Stomach (tissue), 4 donors: Measurements from ENCODE around the gene GPRIN1.

Source experiments
- CTCF ChIP-seq, 7 experiments: fragments of 450-650 bp in 4 of 7; fragments of 200-600 bp in 3 of 7; sonication (generic) in 3 of 7; IDR thresholded peaks; one replicate each; pipeline ENCODE4 v1.5.1; 2016 to 2019; ENCODE audit warnings: antibody characterized with exemption in 7 of 7, control low read depth in 2 of 7, mild to moderate bottlenecking in 1 of 7
- POLR2A ChIP-seq, 4 donors: fragments of 450-650 bp; IDR thresholded peaks; one replicate each; pipeline ENCODE4 v1.6.1; 2016; ENCODE audit warnings: antibody characterized with exemption in 4 of 4, control low read depth in 2 of 4, mild to moderate bottlenecking in 1 of 4, moderate library complexity in 1 of 4

GRCh38 chr5:176644878-176645670 is 35.1 kb upstream of the GPRIN1 start:
- TF ChIP-seq CTCF (IDR thresholded peaks at IDR 0.05) (no peak), POLR2A (IDR thresholded peaks at IDR 0.05) (no peak)
